ENCODE results near the gene FHOD3. TPM values are rescaled to one million over a fixed set of nuclear protein-coding genes. Genes with fewer than 3 reads are reported as not detected.
A peak's percentile ranks its signal among the peaks of the same experiment; 100 is the strongest.

The FHOD3 gene
- total RNA-seq, 1 donor from 2014 or later = 347 TPM

DNA sequence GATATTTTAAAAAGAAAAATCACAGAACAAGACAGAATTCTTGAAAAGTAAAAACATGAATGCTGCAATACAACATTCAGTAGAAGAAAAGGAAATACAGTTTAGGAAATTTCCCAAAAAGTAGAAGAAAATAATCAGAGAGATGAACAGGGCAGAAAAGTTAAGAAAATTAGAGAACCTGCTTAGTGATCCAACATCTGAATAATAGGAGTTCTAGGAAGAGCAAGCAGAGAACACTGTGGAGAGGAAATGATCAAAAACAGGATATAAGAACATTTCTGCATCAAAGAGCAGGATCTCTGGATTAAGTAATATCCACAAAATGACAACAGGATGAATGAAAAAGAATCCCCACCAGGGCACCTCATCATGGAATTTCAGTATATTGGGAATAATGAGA, 8.8 kb upstream of the FHOD3 start:
- DNase-seq (no peak), ATAC-seq (no peak)
- intact Hi-C loops (cut with micrococcal nuclease) = no loop called here

DNA sequence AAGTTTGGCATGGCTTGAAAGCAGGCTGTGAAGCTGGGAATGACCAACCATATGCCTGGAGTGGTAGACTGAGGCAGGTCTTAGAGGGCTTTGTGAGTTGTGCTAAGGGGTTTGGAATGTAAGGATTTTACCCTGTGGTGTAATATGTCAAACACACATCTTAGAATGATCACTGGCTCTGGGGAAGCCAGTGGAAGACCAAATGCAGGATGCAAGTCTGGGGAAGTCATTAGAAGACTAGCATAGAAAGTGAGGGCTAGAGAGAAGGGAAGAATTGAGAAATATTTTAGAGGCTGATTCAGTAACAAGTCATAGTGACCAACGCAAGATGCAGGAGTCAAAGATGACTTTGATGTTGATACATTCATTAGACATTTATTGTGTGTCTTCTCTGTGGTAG, 3.5 kb upstream of the FHOD3 start:
- ATAC-seq (no peak), DNase-seq (no peak)
- intact Hi-C loops (cut with micrococcal nuclease) = no loop called here

DNA sequence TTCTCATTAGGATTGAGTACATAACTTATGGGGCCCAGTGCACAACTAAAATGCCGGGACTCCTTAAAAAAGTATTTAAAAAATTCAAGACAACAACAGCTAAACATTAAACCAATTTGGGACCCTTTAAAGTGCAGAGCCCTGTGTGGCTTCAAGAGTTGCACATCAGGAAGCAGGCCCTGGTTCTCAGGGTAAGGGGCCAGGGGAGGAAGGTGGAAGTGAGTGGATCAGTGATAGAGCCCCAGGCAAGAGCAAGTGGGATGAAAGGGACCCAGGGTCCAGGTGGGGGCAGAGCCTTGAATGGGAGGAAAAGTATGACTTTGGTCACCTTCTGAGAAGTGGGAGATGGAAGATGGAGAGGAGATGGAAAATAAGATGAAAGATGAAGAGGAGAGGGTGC, 2.3 kb upstream of the FHOD3 start:
- ATAC-seq (no peak), DNase-seq (no peak)
- intact Hi-C loops (cut with micrococcal nuclease) = no loop called here

DNA sequence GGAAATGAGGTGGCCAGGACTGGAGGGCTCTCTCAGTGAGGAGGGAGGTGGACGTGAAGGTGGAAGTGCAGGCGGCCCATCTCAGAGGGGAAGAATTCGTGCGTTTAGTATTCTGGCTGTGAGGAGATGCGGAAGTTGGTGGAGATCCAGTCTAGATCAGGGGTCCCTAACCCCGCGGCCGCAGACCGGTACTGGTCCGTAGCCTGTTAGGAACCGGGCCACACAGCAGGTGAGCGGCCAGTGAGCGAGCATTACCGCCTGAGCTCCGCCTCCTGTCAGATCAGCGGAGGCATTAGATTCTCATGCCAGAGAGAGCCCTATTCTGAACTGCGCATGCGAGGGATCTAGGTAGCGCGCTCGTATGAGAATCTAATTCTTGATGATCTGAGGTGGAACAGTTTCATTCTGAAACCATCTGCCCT, 1.6 kb upstream of the FHOD3 start:
- intact Hi-C loops (cut with micrococcal nuclease) = no loop called here
- ATAC-seq = peak; percentile 16
- DNase-seq = no peak

DNA sequence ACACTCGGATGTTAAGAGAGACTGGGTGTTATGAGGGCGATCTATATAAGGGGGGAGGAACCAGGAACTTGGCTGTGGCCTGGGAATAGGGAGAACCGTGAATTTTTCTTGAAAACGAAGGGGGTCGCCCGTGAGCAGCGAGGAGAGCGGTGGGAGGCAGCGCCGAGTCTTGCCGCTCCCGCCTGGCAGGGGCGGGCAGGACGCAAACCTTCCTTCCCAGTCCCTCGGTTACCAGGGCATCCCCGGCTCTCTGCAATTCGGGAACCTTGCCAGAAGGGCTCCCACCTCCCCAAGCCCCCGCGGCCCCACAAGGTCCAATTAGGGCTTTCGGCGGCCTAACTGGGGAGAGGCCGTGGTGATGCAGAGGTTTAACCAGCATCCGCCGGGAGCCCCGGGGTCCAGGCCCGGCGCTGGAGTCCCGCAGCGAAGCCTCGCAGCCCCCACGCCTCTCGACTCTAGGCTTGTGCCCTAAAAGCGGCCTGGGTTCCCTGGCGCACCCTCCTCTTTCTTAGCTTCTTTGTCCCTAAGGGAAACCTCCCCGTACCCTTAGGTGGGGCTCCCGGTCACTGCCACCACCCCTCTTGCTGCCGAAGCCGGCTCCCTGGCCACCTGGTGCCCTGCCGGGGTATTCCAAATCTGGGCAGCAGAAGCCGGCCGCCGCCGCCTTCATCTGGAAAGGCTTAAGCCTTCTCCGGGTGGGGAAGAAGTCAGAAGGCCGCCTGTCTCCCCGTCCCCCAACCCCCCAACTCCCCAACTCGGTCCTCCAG, 680 bp upstream of the FHOD3 start:
- DNase-seq (peak; percentile 72), ATAC-seq (peak; percentile 70)
- intact Hi-C loops (cut with micrococcal nuclease) = no loop called here

DNA sequence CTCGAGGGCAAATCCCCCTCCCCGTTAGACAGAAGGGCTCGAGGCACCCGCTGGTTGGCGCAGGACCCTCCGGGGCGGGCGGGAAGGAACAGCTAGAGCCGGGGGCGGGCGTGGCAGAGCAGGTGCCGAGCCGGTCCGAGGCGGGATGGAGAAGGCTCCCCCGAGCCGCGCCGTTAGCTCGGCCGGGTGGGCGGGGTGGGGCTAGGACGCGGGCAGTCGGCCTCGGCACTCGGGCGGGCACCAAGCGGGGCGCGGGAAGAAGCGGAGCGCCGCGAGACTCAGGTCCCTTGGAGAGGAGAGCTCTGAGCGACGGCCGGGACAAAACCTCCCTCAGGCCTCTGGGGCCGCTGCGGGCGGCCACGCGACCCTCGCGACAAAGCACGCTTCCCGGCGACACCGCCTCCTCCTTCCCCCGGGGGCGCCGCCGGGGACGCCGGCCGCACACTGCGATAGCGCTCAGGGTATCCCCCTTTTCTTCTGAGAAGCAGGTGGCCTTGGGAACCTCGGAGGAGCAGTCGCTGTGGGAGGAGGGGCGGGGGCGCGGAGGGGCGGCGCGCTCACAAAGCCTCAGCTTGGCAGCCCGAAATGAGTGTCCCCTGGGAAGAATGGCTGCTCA, 721 bp downstream of the FHOD3 start:
- ATAC-seq (peak; percentile 27), DNase-seq (peak; percentile 48)
- intact Hi-C loops (cut with micrococcal nuclease) = no loop called here

DNA sequence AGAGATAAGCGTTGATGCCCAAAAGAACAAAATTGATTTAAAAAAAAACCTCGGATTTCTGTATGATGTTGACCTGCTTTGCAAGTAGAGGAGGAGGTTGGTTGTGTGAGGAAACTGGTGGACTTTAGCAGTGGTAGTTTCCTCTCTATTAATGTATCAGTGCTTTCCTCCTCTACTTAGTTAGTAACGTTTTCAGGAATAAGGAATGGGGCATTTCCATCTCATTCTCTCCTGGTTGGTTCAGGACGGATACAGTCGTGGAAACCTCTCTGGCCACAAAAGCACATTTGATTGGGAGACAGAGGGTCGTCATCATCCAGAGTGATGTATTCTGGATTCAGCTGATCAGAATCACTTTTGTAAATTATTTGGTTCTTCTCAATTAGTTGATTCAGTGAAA, 1.5 kb downstream of the FHOD3 start:
- intact Hi-C loops (cut with micrococcal nuclease) = no loop called here
- DNase-seq (no peak), ATAC-seq (no peak)

DNA sequence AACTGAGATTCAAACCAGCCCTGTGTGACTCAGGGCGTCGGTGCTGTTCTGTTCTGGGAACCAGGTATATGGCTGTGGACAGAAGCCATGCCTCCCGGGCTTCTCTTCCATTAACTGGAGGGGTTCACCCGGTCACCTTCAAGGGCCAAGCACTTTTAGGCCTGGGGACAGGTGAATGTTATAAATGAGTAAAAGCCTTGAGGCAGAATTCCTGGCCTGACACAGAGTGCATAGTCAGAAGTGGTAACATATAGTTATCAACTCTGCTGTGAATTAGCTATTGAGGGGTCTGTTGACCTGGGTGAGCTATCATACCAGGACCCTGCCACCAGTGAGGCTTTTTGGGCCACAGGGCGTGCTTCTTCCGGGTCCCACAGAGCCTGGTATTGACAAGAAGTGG, 2.7 kb downstream of the FHOD3 start:
- no peak for DNase-seq
- intact Hi-C loops (cut with micrococcal nuclease) = loop anchor here (10.0 kb wide), 1 partner anchor 265 kb away; no protein-coding TSS in a partner anchor
- no peak for ATAC-seq

DNA sequence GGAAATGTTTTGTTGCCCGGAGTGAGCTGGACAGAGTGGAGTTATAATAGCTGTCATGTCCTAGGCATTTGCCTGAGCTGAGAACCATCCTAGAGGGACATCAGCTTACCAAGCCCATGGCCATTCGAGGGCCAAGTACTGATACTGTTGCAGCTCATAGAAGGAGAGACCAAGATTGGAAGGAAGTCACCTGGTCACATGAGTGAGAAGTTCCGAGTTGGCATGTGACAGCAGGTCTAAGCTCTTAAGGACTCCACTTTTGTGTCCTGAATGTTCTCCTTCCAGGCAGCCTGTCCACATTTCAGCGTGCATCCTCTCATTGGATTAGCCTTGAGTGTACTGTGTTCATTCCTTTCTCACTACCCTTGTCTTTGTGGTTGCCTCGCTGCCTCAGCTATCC, 4.4 kb downstream of the FHOD3 start:
- intact Hi-C loops (cut with micrococcal nuclease) = loop anchor here (10.0 kb wide), 1 partner anchor 263 kb away; no protein-coding TSS in a partner anchor
- no peak for DNase-seq
- ATAC-seq = no peak

DNA sequence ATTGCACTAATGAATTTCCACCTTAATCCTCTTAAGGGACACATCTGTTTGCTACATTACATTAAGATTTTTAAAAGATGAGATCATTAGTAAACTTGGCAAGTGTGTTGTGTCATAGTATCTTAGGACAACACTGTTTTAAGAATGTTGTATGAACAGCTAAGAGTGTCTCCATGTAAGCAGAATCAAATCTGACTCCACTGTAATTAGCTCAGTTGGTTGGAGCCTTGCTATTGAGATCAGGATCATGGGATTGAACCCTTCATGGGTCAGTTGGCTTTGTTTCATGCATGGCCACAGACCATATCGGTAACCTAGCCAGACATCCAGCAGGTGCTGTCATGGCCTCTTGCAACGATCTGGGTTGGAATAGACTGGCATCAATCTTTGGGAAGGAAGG, 5.2 kb downstream of the FHOD3 start:
- DNase-seq (no peak), ATAC-seq (no peak)
- intact Hi-C loops (cut with micrococcal nuclease) = loop anchor here (10.0 kb wide), 1 partner anchor 262 kb away; no protein-coding TSS in a partner anchor

DNA sequence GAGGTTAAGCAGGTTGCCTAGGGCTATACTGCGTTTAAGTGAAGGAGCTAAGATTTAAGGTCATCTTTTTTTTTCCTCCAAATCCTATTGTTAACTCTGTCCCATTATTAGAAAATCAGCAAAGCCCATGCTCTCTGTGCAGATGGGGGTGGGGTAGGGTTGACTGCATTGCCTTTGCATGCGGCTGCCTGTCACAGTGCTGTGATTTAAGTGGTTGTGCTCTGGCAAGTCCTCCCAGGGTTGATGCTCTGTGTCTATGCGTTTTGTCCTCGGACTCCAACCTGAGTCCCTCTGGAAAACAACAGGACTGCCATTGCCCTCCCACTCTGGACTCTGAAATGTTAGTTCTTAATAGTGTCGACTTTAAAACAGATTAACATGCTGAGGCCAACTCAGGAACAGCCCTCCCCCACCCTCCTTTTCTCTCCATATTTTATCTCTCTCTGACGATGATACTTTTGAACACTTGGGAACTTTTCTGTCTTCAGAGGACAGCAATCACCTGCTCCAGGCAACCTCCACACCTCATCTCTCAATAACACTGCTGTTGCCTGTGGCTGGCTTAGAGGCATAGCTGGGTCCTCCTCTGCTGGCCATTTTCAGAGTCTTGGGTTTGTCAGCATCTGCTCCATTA, 5.8 kb downstream of the FHOD3 start:
- intact Hi-C loops (cut with micrococcal nuclease) = loop anchor here (10.0 kb wide), 1 partner anchor 261 kb away; no protein-coding TSS in a partner anchor
- ATAC-seq = peak; percentile 47
- no peak for DNase-seq

DNA sequence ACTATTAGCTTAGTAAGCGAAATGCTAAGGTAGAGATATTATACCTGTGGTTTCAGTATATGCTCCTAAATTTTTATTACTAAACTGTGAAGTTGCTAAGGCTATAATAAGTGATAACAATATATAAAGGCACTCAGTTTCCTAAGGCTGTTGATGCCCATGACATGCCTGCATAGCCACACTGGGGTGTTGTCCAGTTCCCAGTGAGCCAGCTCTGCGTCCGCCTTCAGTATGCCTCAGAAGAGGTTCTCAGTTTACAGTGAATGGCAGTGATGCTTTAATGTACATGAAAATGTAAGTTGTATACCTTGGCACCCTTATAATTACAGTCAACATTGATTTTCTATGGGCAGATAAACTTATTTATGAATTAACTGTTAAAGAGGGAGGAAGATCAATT, 7.2 kb downstream of the FHOD3 start:
- no peak for ATAC-seq
- intact Hi-C loops (cut with micrococcal nuclease) = loop anchor here (10.0 kb wide), 1 partner anchor 260 kb away; no protein-coding TSS in a partner anchor

DNA sequence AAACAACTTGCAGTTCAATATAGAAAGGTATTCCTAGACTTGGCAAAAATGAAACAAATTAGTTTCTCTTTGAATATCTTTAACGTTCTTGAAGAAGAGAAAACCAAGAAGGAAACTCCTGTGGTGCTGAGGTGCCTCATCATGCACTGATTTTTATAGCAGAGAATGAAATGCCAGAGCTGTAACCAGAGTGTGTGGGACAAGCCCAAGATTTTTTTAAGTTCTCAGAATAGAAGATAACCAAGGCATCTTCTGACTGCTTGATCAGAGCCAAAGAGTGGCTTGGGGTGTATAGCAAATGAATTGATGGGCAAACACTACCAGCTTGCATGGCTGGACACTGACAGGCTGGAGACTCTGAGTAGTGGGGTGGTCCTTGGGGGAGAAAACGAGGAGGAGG, 7.9 kb downstream of the FHOD3 start:
- intact Hi-C loops (cut with micrococcal nuclease) = loop anchor here (10.0 kb wide), 1 partner anchor 259 kb away; no protein-coding TSS in a partner anchor
- no peak for DNase-seq
- ATAC-seq = peak; percentile 10

More for the DNA sequence above, 7.2 kb downstream of the FHOD3 start:
- no peak for DNase-seq

DNA sequence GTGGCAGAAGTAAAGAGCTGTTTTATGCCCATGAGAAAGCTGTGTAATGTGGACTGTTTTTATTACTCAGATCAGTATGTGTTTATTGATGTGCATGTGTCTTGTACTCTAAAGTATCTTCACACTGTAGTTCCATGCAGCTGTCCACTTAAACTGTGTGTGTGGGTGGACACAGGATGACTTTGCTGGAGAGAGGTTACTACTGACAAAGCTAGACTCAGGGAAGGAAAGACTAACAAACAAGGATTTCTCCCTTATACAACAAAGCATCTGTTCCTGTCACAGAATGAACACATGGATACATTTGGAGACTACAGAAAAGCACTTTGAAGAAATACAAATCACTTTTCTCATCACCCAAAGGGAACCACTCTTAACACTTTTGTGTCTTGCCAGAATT, 10.0 kb downstream of the FHOD3 start:
- intact Hi-C loops (cut with micrococcal nuclease) = loop anchor here (10.0 kb wide), 1 partner anchor 257 kb away; no protein-coding TSS in a partner anchor
- ATAC-seq (no peak), DNase-seq (no peak)

DNA sequence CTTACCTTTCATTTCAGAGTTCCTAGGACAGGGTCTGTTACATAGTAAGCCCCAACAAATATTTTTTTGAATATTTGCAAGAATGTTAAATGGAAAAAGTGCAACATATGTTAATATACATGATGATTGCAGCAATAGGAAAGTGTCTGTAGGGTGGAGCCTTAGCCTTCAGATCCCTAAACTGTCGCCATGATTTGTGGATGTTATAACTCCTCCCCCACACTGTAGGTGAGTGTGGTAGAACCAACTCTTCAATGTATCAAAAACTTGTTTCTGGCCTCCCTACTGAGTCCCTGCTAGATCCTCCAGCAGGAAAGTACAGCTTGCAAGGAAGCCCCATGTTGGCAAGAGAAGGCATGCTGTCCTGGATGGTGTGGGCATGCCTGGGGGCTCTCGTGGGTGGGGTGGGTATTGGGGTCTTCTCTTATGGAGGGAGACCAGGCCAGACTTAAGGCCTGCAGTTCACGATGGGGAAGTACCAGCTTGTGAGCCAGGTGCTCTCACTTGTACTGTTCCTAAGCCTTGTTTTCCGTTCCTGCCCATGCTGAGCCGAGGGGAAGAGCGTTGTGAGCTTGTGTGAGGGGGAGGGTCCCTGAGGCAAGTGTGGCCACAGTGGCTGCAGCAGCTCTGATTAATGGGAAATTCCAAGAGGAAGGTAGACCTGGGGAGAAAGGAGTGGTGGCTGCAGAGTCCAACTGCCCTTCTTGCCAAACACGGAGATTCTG, 11.4 kb downstream of the FHOD3 start:
- DNase-seq (no peak), ATAC-seq (no peak)
- intact Hi-C loops (cut with micrococcal nuclease) = loop anchor here (10.0 kb wide), 1 partner anchor 256 kb away; no protein-coding TSS in a partner anchor

DNA sequence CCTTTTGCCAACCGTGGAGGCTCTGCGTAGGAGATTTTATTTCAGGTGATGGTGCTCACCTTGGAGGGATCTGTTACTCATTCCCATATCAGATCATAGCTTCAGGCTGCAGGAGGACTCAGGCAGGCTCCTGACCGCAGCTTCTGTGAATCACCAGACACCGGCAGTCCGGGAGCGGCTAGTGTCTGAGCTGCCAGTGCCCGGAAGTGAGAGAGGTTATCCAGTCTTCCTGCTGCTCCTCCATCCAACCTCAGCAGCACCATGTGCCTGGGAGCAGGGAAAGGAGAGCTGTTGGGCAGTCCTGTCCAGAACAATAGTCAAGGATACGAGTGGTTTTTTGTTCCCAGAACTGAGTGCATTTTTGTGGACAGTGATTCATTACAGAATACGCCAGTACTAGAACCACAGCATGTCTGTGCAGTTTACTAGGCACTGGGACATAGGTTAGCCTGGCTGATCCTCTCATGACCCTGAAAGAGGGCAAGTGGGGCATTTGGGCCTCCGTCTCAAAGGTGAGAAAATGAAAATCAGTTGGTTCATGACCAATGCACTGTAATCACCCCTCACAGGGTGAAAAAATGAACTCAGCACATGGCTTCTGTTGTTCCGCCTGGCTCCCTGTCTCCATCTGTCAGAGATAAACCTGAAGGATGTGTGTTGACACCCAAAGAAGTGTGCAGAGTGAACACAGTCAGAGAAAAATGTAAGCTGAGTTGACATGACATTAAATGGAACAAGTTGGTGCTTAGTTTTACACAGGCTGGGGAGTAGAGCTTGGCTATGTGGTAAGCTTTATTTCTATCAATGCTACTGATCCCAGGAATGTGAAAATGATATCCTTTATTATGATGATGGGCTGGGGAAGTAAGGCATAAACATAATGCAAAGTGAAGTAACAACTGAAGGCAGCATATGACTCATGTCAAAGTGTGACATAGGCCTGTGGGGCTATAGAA, 12.2 kb downstream of the FHOD3 start:
- DNase-seq (peak; percentile 39), ATAC-seq (peak; percentile 46)
- intact Hi-C loops (cut with micrococcal nuclease) = loop anchor here (10.0 kb wide), 1 partner anchor 255 kb away; no protein-coding TSS in a partner anchor

DNA sequence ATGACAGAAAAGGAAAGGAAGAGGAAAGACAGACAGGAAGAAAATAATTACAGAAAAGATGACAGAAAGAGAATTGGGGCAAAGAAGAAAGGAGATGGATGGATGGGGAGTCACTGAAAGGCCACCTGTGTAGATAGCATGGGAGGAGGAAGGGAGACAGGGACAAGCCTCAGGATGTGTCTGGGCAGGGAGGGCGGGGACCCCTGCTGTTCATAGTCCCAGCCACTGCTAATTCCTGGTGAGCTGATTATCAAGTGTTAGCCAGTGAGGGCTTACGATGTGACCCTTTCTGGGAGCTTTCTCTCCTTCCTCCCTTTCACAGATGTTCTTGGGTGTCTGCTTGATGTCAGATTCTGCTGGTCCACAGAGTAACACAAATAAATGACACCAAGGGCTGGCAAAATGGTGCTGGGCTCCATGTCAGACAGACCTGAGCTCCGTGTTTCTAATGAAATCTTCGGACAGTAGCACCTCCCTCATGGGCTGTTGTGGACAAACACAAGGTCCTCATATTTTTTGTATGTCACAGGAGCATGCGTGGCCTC, 13.6 kb downstream of the FHOD3 start:
- DNase-seq = no peak
- intact Hi-C loops (cut with micrococcal nuclease) = no loop called here
- no peak for ATAC-seq
